Gastrocnemius medialis (tissue), 4 donors: Measurements from ENCODE around the gene HHATL. TPM values are rescaled to one million over a fixed set of nuclear protein-coding genes. Genes with fewer than 3 reads are reported as not detected.

Experiments used
- ATAC-seq, 2 donors: fragments of 150-250 bp; one replicate each; pipeline ENCODE4 v1.9.1; 2016
- DNase-seq, 2 donors: peaks; one replicate each; pipeline ENCODE4 v3.0.0-alpha.2; 2019
- H3K27ac ChIP-seq, 4 donors: fragments of 200-600 bp; sonication (generic); 1 replicate in 1 of 4; 2 replicates in 3 of 4; pipeline ENCODE4 v1.5.1; 2016 to 2018; ENCODE audit warnings: mild to moderate bottlenecking in 2 of 4, moderate library complexity in 1 of 4
- H3K27me3 ChIP-seq, 3 donors: fragments of 200-600 bp; sonication (generic) in 2 of 3; 1 replicate in 1 of 3; 2 replicates in 2 of 3; pipeline versions ENCODE4 v1.5.1 to v1.6.0; 2016 to 2019; ENCODE audit warnings: mild to moderate bottlenecking in 1 of 3, moderate library complexity in 1 of 3
- H3K36me3 ChIP-seq, 2 donors: fragments of 200-600 bp; sonication (generic) in 1 of 2; one replicate each; pipeline ENCODE4 v1.5.1; 2017 to 2018
- H3K4me1 ChIP-seq, 2 donors: fragments of 200-600 bp; sonication (generic) in 1 of 2; one replicate each; pipeline ENCODE4 v1.5.1; 2016 to 2017; ENCODE audit warnings: mild to moderate bottlenecking in 2 of 2
- H3K4me3 ChIP-seq, 4 donors: fragments of 200-600 bp; sonication (generic) in 3 of 4; 1 replicate in 1 of 4; 2 replicates in 3 of 4; pipeline ENCODE4 v1.5.1; 2016 to 2019; ENCODE audit warnings: mild to moderate bottlenecking in 2 of 4
- H3K9me3 ChIP-seq, 3 donors: fragments of 200-600 bp; sonication (generic) in 2 of 3; 1 replicate in 1 of 3; 2 replicates in 2 of 3; pipeline ENCODE4 v1.5.1; 2016 to 2019
- POLR2A ChIP-seq, 2 donors: fragments of 450-650 bp; IDR thresholded peaks; one replicate each; pipeline ENCODE4 v1.6.1; 2017; ENCODE audit warnings: antibody characterized with exemption in 2 of 2, mild to moderate bottlenecking in 2 of 2, moderate library complexity in 2 of 2
- in situ Hi-C, 4 donors: fragments of 200-750 bp; cut with MboI; loops; one replicate each; pipeline versions ENCODE4 v1.15.0 to v1.8.0; 2017; ENCODE audit warnings: low sequenced_read_pairs in 4 of 4
- intact Hi-C: fragments of 100-400 bp; cut with DNase I; formaldehyde crosslinking; loops from one replicate; pipeline ENCODE4 v1.15.1; 2023; ENCODE audit warnings: low total_unique reads
- total RNA-seq, 4 donors: library from RNA; depleted of rRNA; stranded (reverse); fragments of >200 nt; gene quantifications; one replicate each; pipeline versions ENCODE4 v1.1.0 to v1.2.3, GENCODE V29; 2016
- TF ChIP-seq, protein P1 (sequence below), 5 experiments: fragments of 450-650 bp in 3 of 5; fragments of 200-600 bp in 2 of 5; sonication (generic) in 2 of 5; IDR thresholded peaks in 4 of 5; conservative IDR thresholded peaks in 1 of 5; 1 replicate in 4 of 5; 2 replicates in 1 of 5; pipeline ENCODE4 v1.5.1; 2016 to 2019; ENCODE audit warnings: antibody characterized with exemption in 5 of 5, mild to moderate bottlenecking in 3 of 5, moderate library complexity in 3 of 5

The HHATL gene
- total RNA-seq, 4 donors from 2014 or later = 78.0 to 309 (median 164) TPM

DNA sequence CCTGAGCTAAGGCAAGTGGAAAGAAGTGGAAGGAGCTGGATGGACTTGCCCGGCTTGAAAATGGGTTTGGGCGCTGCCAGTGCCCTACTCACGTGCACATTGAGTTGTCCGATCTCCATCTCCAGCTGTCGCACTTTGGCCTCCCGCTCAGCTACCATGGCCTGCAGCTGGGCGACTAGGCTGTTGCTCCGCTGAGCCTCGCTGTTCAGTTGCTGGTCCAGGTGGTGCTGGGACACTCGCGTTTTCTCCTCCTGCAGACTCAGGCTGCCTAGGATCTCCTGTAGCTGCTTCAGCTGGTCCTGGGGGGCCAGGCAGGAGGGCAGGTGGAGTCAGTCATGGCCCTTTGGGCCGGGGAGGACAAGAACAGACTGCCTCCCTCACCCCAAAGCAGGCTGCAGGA is 33.0 kb upstream of the HHATL start:
- DNase-seq (no peak), ATAC-seq (no peak)
- no peaks in the 10 kb centered on the region for H3K9me3 ChIP-seq
- intact Hi-C loops (no loop called here), in situ Hi-C loops (loop anchor here in 1 of 4 donors (25.0 kb wide), 1 partner anchor 148 kb away; the partner anchor contains the start of genes SEC22C and SS18L2)
- H3K4me1 ChIP-seq = peaks cover 20 to 28% of the 10 kb centered on the region in 2 donors
- no peaks in the 10 kb centered on the region for H3K36me3 ChIP-seq
- no peaks in the 10 kb centered on the region for H3K27me3 ChIP-seq
- TF ChIP-seq POLR2A (IDR thresholded peaks at IDR 0.05) = no peak
- TF ChIP-seq, protein P1, sequence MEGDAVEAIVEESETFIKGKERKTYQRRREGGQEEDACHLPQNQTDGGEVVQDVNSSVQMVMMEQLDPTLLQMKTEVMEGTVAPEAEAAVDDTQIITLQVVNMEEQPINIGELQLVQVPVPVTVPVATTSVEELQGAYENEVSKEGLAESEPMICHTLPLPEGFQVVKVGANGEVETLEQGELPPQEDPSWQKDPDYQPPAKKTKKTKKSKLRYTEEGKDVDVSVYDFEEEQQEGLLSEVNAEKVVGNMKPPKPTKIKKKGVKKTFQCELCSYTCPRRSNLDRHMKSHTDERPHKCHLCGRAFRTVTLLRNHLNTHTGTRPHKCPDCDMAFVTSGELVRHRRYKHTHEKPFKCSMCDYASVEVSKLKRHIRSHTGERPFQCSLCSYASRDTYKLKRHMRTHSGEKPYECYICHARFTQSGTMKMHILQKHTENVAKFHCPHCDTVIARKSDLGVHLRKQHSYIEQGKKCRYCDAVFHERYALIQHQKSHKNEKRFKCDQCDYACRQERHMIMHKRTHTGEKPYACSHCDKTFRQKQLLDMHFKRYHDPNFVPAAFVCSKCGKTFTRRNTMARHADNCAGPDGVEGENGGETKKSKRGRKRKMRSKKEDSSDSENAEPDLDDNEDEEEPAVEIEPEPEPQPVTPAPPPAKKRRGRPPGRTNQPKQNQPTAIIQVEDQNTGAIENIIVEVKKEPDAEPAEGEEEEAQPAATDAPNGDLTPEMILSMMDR (IDR thresholded peaks at IDR 0.05 in 4 of 5, conservative IDR thresholded peaks at IDR 0.05 in 1 of 5) = no peak
- peak overlapping the region; percentile 1 to 70 (median 36) for H3K27ac ChIP-seq
- no peak overlapping the region for H3K4me3 ChIP-seq

DNA sequence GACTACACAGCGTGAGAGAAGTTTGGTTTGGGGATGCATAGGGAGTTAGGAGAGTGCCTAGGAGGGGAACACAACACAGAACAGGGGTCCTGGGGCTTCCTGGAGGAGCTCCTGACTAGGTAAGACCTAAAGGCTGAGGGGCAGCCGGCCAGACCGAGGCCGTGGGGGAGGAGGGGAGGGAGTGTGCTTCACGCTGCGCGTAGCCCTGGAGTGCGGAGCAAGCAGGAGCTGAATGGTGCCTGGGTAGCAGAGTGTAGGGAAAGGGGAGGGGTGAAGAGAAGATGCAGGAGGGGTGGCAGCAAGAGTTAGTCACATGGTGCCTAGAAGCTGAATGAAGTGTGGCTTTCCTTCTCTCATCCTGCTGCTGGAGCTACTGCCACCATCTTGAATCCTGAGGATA is 32.4 kb upstream of the HHATL start:
- in situ Hi-C loops (loop anchor here in 1 of 4 donors (25.0 kb wide), 1 partner anchor 148 kb away; the partner anchor contains the start of genes SEC22C and SS18L2), intact Hi-C loops (no loop called here)
- TF ChIP-seq, protein P1 (IDR thresholded peaks at IDR 0.05 in 4 of 5, conservative IDR thresholded peaks at IDR 0.05 in 1 of 5) = no peak
- no peak overlapping the region for H3K27ac ChIP-seq
- ATAC-seq (no peak), DNase-seq (no peak)
- no peaks in the 10 kb centered on the region for H3K9me3 ChIP-seq
- H3K27me3 ChIP-seq = no peaks in the 10 kb centered on the region
- no peak overlapping the region for H3K4me3 ChIP-seq
- peaks cover 20 to 28% of the 10 kb centered on the region in 2 donors for H3K4me1 ChIP-seq
- H3K36me3 ChIP-seq = no peaks in the 10 kb centered on the region

DNA sequence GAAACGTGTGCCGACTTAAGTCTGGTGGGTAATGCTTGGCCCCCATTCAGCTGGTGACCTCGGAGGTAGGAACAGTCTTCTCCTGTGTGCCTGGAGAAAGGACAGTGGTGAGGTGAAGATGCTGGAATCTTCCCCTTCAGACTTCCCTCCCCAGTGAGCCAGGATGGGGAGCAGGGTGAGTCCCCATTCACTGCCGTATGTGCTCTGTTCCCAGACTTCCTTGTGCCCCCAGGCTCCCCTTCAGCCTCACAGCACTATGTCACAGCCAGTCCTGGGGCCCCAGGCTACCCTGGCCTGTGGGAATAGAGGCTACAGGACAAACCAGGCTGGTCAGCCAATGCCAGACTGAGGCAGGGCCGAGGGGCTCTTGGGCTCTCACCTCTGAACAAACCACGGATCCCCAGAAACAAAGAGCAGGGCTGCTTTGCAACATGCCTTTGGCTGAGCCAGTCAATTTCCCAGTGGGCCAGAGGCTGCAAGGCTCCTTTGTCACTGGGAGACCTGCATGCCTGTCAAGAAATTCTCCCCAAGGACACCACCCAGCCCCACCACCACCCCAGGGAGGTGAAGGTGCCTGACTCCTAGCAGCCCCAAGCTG is 31.8 kb upstream of the HHATL start:
- no peak for TF ChIP-seq POLR2A (IDR thresholded peaks at IDR 0.05)
- TF ChIP-seq, protein P1 (IDR thresholded peaks at IDR 0.05 in 4 of 5, conservative IDR thresholded peaks at IDR 0.05 in 1 of 5) = no peak
- in situ Hi-C loops = loop anchor here in 1 of 4 donors (25.0 kb wide), 1 partner anchor 147 kb away; the partner anchor contains the start of genes SEC22C and SS18L2
- no peaks in the 10 kb centered on the region for H3K36me3 ChIP-seq
- no peaks in the 10 kb centered on the region for H3K9me3 ChIP-seq
- intact Hi-C loops = no loop called here
- no peak for DNase-seq
- no peak overlapping the region for H3K27ac ChIP-seq
- ATAC-seq = no peak
- no peak overlapping the region for H3K4me3 ChIP-seq
- peaks cover 23 to 32% of the 10 kb centered on the region in 2 donors for H3K4me1 ChIP-seq
- no peaks in the 10 kb centered on the region for H3K27me3 ChIP-seq

DNA sequence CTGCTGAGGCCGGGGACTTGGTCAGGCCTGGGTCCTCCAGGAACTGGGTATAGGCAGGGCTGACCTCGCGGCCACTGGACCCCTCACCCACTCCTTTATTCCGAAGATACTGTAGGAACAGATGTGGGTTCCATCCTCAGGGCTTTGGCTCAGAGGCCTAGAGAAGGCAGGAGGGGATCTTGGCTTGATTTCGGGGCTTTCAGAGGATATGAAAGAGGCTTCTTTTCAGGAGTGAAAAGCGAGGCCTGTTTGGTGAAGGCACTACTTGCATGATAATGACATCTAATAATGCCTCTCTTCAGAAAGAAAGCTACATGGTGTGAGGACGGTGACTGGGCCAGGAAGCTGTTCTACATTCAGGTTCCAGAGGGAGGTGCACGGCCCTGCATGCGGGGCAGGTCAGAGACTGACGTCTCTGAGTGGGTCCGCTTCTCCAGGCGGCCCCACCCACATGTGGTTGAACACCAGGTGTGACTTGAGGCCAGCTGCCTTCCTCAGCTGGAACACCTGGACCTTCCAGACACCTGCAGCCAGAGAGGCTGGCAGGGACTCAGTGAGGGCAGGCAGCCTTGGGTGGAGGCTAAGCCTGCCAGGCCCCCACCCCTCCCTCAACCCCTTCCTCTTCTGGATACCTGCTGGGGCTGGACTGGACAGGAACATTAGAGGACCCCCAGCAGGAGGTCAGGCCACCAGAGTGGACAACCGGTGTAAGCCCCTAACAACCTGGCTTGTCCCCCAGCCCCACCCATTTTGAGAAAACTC is 31.1 kb upstream of the HHATL start:
- DNase-seq = no peak
- no peak for ATAC-seq
- intact Hi-C loops = no loop called here

More for the DNA sequence above, 31.1 kb upstream of the HHATL start:
- in situ Hi-C loops = loop anchor here in 1 of 4 donors (25.0 kb wide), 1 partner anchor 146 kb away; the partner anchor contains the start of genes SEC22C and SS18L2
- Histone ChIP-seq H3K4me1 (peaks cover 25 to 31% of the 10 kb centered on the region in 2 donors), H3K36me3 (no peaks in the 10 kb centered on the region), H3K4me3 (no peak overlapping the region), H3K27ac (no peak overlapping the region), H3K9me3 (no peaks in the 10 kb centered on the region), H3K27me3 (no peaks in the 10 kb centered on the region)
- no peak for TF ChIP-seq POLR2A (IDR thresholded peaks at IDR 0.05)
- TF ChIP-seq, protein P1 (IDR thresholded peaks at IDR 0.05 in 4 of 5, conservative IDR thresholded peaks at IDR 0.05 in 1 of 5) = no peak
